Mesenchymal stem cell (in vitro differentiated cells and primary cell): ENCODE results near the gene CELSR1.

Experiments used
- DNase-seq: peaks from one replicate; pipeline ENCODE4 v3.0.0-alpha.2; 2013
- H2AFZ ChIP-seq: one replicate; pipeline ENCODE4 v1.6.1; 2013; ENCODE audit warnings: low read depth, mild to moderate bottlenecking, control low read depth, inconsistent platforms, low read length, moderate library complexity
- H2AK5ac ChIP-seq: 2 replicates; pipeline ENCODE4 v1.6.1; 2013; ENCODE audit warnings: low read length, moderate library complexity, mild to moderate bottlenecking, inconsistent platforms; ENCODE audit not compliant: severe bottlenecking
- H2BK120ac ChIP-seq: one replicate; pipeline ENCODE4 v1.6.1; 2013; ENCODE audit warnings: low read depth, mild to moderate bottlenecking, inconsistent platforms, low read length, moderate library complexity
- H2BK12ac ChIP-seq, 2 experiments: one replicate each; pipeline ENCODE4 v1.6.1; 2013; ENCODE audit warnings: inconsistent platforms in 2 of 2, low read length in 2 of 2, mild to moderate bottlenecking in 2 of 2, moderate library complexity in 2 of 2, control low read depth in 1 of 2
- H2BK15ac ChIP-seq: one replicate; pipeline ENCODE4 v1.6.1; 2013; ENCODE audit warnings: mild to moderate bottlenecking, low read depth, inconsistent platforms; ENCODE audit not compliant: poor library complexity, severe bottlenecking
- H2BK5ac ChIP-seq: 2 replicates; pipeline ENCODE4 v1.6.1; 2013; ENCODE audit warnings: low read depth, mild to moderate bottlenecking, low read length, control low read depth, inconsistent platforms; ENCODE audit not compliant: poor library complexity, severe bottlenecking
- H3K14ac ChIP-seq, 2 experiments: one replicate each; pipeline ENCODE4 v1.6.1; 2013; ENCODE audit warnings: inconsistent platforms in 2 of 2, low read length in 2 of 2, control low read depth in 1 of 2, mild to moderate bottlenecking in 1 of 2, moderate library complexity in 1 of 2
- H3K18ac ChIP-seq, 2 experiments: one replicate each; pipeline ENCODE4 v1.6.1; 2013; ENCODE audit warnings: inconsistent platforms in 2 of 2, low read length in 2 of 2, control low read depth in 1 of 2, low read depth in 1 of 2, mild to moderate bottlenecking in 1 of 2
- H3K23ac ChIP-seq, 2 experiments: one replicate each; pipeline ENCODE4 v1.6.1; 2013; ENCODE audit warnings: inconsistent platforms in 2 of 2, low read length in 2 of 2, mild to moderate bottlenecking in 2 of 2, moderate library complexity in 2 of 2, control low read depth in 1 of 2
- H3K27ac ChIP-seq: 2 replicates; pipeline ENCODE4 v1.5.1; 2013; ENCODE audit warnings: mild to moderate bottlenecking, moderate library complexity, low read length, control low read depth, inconsistent platforms; ENCODE audit not compliant: poor library complexity, severe bottlenecking
- H3K27me3 ChIP-seq, 2 experiments: 2 replicates each; pipeline versions ENCODE4 v1.6.1 to v1.7.0; 2013; ENCODE audit warnings: low read length in 2 of 2, mild to moderate bottlenecking in 2 of 2, moderate library complexity in 2 of 2, control low read depth in 1 of 2, inconsistent platforms in 1 of 2; ENCODE audit not compliant: control insufficient read depth in 1 of 2, insufficient read depth in 1 of 2
- H3K36me3 ChIP-seq, 2 experiments: 2 replicates each; pipeline versions ENCODE4 v1.6.1 to v1.7.0; 2013; ENCODE audit warnings: low read length in 2 of 2, control low read depth in 1 of 2, inconsistent platforms in 1 of 2, low read depth in 1 of 2, mild to moderate bottlenecking in 1 of 2; ENCODE audit not compliant: insufficient read depth in 2 of 2, control insufficient read depth in 1 of 2
- H3K4ac ChIP-seq, 2 experiments: one replicate each; pipeline ENCODE4 v1.6.1; 2013; ENCODE audit warnings: inconsistent platforms in 2 of 2, low read length in 2 of 2, mild to moderate bottlenecking in 2 of 2, moderate library complexity in 2 of 2, control low read depth in 1 of 2, low read depth in 1 of 2
- H3K4me1 ChIP-seq: 2 replicates; pipeline ENCODE4 v1.6.1; 2013; ENCODE audit warnings: low read depth, low read length, control low read depth; ENCODE audit not compliant: control insufficient read depth, insufficient read depth
- H3K4me2 ChIP-seq: 2 replicates; pipeline ENCODE4 v1.6.1; 2013; ENCODE audit warnings: low read length, mild to moderate bottlenecking, inconsistent platforms; ENCODE audit not compliant: poor library complexity, severe bottlenecking
- H3K4me3 ChIP-seq, 2 experiments: 2 replicates each; pipeline versions ENCODE4 v1.5.1 to v1.7.0; 2013; ENCODE audit warnings: low read length in 2 of 2, mild to moderate bottlenecking in 2 of 2, control low read depth in 1 of 2, low read depth in 1 of 2; ENCODE audit not compliant: insufficient read depth in 1 of 2
- H3K79me1 ChIP-seq: replicated peaks from 2 replicates; pipeline ENCODE4 v1.6.1; 2013; ENCODE audit warnings: mild to moderate bottlenecking, control low read depth, low read length, inconsistent platforms; ENCODE audit not compliant: poor library complexity, severe bottlenecking
- H3K9ac ChIP-seq: 2 replicates; pipeline ENCODE4 v1.7.0; 2013; ENCODE audit warnings: mild to moderate bottlenecking, low read length, moderate library complexity
- H3K9me3 ChIP-seq: 2 replicates; pipeline ENCODE4 v1.7.0; 2013; ENCODE audit warnings: mild to moderate bottlenecking, low read length; ENCODE audit not compliant: control insufficient read depth
- H4K8ac ChIP-seq: one replicate; pipeline ENCODE4 v1.6.1; 2013; ENCODE audit warnings: inconsistent platforms, mild to moderate bottlenecking, low read length, moderate library complexity
- H4K91ac ChIP-seq: one replicate; pipeline ENCODE4 v1.6.1; 2013; ENCODE audit warnings: mild to moderate bottlenecking, low read length, inconsistent platforms
- WGBS: methylation state at CpG from one replicate; pipeline ENCODE4 v1.1.7; 2013; ENCODE audit warnings: mixed read lengths; 5-methylcytosine and 5-hydroxymethylcytosine counted together

Gene CELSR1

GRCh38 chr22:46381142-46381541 lies 156.3 kb downstream of the CELSR1 start:
- H2BK120ac ChIP-seq: no peak overlapping the region
- H4K91ac ChIP-seq: no peak overlapping the region
- H2BK15ac ChIP-seq: no peak overlapping the region
- H3K4ac ChIP-seq: no peak overlapping the region
- H4K8ac ChIP-seq: no peak overlapping the region
- 57% methylated on average over 5 of the region's 5 CpGs for WGBS
- H2BK5ac ChIP-seq: no peak overlapping the region
- peaks cover 43% of the 10 kb centered on the region for H3K4me1 ChIP-seq
- peaks cover 6% of the 10 kb centered on the region for H3K9me3 ChIP-seq
- H3K14ac ChIP-seq: no peak overlapping the region
- peak overlapping the region; percentile 70 for H2AK5ac ChIP-seq
- H3K18ac ChIP-seq: no peak overlapping the region
- no peaks in the 10 kb centered on the region for H3K79me1 ChIP-seq
- H3K9ac ChIP-seq: no peak overlapping the region
- no peak overlapping the region for H3K23ac ChIP-seq
- H2BK12ac ChIP-seq: no peak overlapping the region
- H3K27ac ChIP-seq: no peak overlapping the region
- H3K4me2 ChIP-seq: no peak overlapping the region
- H2AFZ ChIP-seq: no peak overlapping the region
- peaks cover 0 to 22% of the 10 kb centered on the region in 2 experiments for H3K27me3 ChIP-seq
- H3K4me3 ChIP-seq: no peak overlapping the region
- DNase-seq: no peak
- H3K36me3 ChIP-seq: peaks cover 0 to 40% of the 10 kb centered on the region in 2 experiments

GRCh38 chr22:46380581-46380980 lies 156.8 kb downstream of the CELSR1 start:
- Histone ChIP-seq H3K27ac (no peak overlapping the region), H3K4ac (no peak overlapping the region), H3K36me3 (peaks cover 0 to 41% of the 10 kb centered on the region in 2 experiments), H2BK120ac (no peak overlapping the region), H3K9ac (no peak overlapping the region), H2BK12ac (no peak overlapping the region), H4K8ac (no peak overlapping the region), H3K18ac (no peak overlapping the region), H3K14ac (no peak overlapping the region), H3K9me3 (peaks cover 11% of the 10 kb centered on the region), H3K27me3 (peaks cover 0 to 22% of the 10 kb centered on the region in 2 experiments), H3K4me3 (no peak overlapping the region), H3K4me1 (peaks cover 43% of the 10 kb centered on the region), H4K91ac (no peak overlapping the region), H2AK5ac (peak overlapping the region; percentile 8), H2BK5ac (no peak overlapping the region), H2BK15ac (no peak overlapping the region), H2AFZ (no peak overlapping the region), H3K4me2 (no peak overlapping the region), H3K79me1 (no peaks in the 10 kb centered on the region), H3K23ac (no peak overlapping the region)
- DNase-seq: no peak
- WGBS: 94% methylated on average over 17 of the region's 17 CpGs

- peaks cover 0 to 22% of the 10 kb centered on the region in 2 experiments for H3K27me3 ChIP-seq
- H3K4me2 ChIP-seq: no peak overlapping the region
- DNase-seq: no peak
Observed at GRCh38 chr22:46380069-46380468, 157.4 kb downstream of the CELSR1 start.

GRCh38 chr22:46379066-46379930 lies 158.1 kb downstream of the CELSR1 start:
- Histone ChIP-seq H3K23ac (no peak overlapping the region), H2BK5ac (peak overlapping the region; percentile 66), H4K91ac (no peak overlapping the region), H3K9me3 (peaks cover 13% of the 10 kb centered on the region), H4K8ac (no peak overlapping the region), H3K36me3 (peaks cover 0 to 46% of the 10 kb centered on the region in 2 experiments), H3K4me3 (no peak overlapping the region), H3K79me1 (no peaks in the 10 kb centered on the region), H3K14ac (no peak overlapping the region), H2BK120ac (no peak overlapping the region), H3K4ac (no peak overlapping the region), H2BK12ac (no peak overlapping the region), H3K4me1 (peaks cover 49% of the 10 kb centered on the region), H3K9ac (no peak overlapping the region), H2BK15ac (no peak overlapping the region), H3K18ac (no peak overlapping the region), H2AK5ac (peak overlapping the region; percentile 55), H3K27ac (peak overlapping the region; percentile 93), H3K4me2 (peak overlapping the region; percentile 72), H2AFZ (no peak overlapping the region), H3K27me3 (peaks cover 0 to 22% of the 10 kb centered on the region in 2 experiments)
- WGBS: 91% methylated on average over 28 of the region's 29 CpGs
- no peak for DNase-seq

More at GRCh38 chr22:46380069-46380468, 157.4 kb downstream of the CELSR1 start:
- H3K18ac ChIP-seq: no peak overlapping the region
- peak overlapping the region; percentile 8 for H2AK5ac ChIP-seq
- H3K36me3 ChIP-seq: peaks cover 0 to 42% of the 10 kb centered on the region in 2 experiments
- no peak overlapping the region for H3K4ac ChIP-seq
- H2AFZ ChIP-seq: no peak overlapping the region
- peaks cover 13% of the 10 kb centered on the region for H3K9me3 ChIP-seq
- H3K23ac ChIP-seq: no peak overlapping the region
- H4K8ac ChIP-seq: no peak overlapping the region
- H2BK120ac ChIP-seq: no peak overlapping the region
- no peak overlapping the region for H3K14ac ChIP-seq
- no peak overlapping the region for H4K91ac ChIP-seq
- H2BK12ac ChIP-seq: no peak overlapping the region
- peaks cover 43% of the 10 kb centered on the region for H3K4me1 ChIP-seq
- no peak overlapping the region for H2BK5ac ChIP-seq
- H2BK15ac ChIP-seq: no peak overlapping the region
- H3K9ac ChIP-seq: no peak overlapping the region
- H3K4me3 ChIP-seq: no peak overlapping the region
- WGBS: 91% methylated on average over 19 of the region's 19 CpGs
- peak overlapping the region; percentile 93 for H3K27ac ChIP-seq
- H3K79me1 ChIP-seq: no peaks in the 10 kb centered on the region
